ENCODE data around the gene CENPN.
A peak's percentile ranks its signal among the peaks of the same experiment; 100 is the strongest.

The CENPN gene

GRCh38 chr16:81006813-81007695, at the start of gene CENPN, which contains the start of gene CMC2:
CENPN (plus strand) TSS chr16:81007214; CDS start chr16:81011940, 4,726 bp downstream.
CMC2 (minus strand) TSS chr16:81006885; CDS start chr16:80997394, 9,491 bp downstream.
- DNase-seq, result peak; percentile 97

- DNase-seq, result no peak
Observed at GRCh38 chr16:80958284-80958683, 48.7 kb upstream of the CENPN start.

DNA sequence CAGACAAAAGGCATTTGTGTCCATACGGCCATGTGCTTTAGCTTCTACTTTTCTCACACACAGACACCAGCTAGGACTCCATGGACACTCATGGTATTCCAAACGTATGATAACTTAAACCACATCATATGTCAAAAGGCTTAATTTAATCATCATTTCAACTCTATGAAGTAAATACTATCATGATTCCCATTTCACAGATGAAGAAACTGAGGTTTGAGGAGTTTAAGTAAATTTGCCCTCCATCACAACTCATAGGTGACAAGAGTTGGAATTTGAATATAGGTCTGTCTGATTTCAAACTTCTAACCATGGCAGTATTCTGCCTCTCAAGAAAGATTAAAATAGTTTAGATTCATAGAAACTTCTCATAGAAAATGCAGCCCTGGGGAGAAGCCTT, 44.1 kb upstream of the CENPN start:
- no peak for DNase-seq

DNA sequence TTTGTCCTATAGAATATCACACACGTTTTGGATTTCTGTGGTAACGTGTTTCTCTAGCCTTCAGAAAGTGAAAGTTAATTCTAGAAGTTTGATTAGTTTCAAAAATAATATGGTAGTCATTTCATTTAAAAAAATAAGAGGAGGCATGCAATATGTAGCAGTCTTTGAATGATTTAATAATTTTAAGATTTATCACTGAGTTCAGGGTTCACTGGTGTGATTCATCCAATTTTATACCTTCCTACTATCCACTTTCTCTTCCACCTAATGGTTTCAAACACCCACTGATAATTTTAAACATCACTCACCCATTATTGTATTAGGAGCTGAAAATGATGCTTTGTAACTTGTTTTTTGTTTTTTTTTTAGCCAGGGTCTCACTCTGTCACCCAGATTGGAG, 42.7 kb upstream of the CENPN start:
- DNase-seq, result no peak

DNA sequence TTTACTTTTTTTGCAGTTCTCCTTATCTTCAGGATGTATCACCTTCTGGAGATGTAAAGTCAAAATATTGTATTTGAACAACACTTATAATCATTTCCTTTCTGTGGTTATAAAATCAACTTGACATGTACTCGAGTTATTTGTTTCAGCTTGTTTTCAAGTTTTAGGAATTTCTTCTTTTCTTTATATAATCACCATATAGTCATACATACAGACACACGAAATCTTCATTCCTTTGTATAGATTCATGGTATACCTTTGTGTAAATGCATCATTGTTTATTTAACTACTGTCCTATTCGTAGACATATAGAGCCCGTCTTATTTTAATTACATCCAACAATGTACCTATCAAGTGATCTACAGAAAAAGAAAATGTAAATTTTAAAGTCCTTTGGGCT, 40.4 kb upstream of the CENPN start:
- DNase-seq, result no peak

DNA sequence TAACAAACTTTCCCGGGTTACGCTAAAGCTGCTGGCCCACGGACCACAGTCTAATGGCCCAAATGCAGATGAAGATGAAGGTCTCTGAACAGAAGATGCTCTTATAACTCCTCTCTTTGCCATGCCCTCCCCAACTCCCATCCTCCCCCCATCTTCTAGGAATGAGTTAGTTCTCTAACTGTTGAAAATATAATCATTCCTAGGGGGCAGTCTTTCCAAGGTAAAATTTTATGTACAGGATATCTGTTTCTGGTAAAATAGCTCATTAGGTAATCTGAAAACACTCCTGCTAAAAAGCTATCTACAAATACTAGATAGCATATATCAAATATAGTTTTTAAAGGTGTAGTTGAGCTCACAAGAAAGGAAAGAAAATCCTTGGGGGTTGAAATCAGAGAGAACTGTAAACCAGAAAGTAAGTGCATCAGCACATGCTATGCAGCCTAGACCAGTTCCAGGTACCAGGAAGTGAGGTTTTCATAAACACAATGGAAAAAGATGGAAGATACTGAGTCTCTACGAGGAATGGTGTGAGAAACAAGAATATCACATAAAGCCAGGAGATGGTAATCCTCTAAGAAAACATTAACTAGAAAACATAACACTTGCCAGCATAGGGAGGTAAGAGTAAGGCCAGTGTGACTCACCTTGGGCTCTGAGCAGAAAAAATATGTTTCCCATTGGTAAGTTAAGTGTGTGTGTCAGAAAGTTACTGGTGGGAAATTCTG, 38.5 kb upstream of the CENPN start:
- DNase-seq, result no peak

DNA sequence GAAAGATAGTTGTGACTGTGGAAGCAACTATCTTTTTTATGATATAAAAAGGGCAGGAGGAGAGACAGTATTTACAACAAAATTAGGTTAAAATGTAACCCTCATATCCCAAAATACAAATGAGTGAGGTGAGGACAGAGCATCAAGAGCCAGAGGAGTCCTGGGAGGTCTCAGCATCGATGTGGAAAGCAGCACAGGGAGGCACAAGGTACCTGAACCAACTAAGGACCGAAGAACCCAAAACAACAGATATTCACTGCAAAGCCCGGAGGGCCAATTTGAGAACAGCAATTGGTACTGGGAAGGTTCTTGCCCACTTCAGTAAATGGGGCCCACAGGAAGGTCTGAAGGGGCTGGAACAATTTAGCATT, 37.9 kb upstream of the CENPN start:
- no peak for DNase-seq

DNA sequence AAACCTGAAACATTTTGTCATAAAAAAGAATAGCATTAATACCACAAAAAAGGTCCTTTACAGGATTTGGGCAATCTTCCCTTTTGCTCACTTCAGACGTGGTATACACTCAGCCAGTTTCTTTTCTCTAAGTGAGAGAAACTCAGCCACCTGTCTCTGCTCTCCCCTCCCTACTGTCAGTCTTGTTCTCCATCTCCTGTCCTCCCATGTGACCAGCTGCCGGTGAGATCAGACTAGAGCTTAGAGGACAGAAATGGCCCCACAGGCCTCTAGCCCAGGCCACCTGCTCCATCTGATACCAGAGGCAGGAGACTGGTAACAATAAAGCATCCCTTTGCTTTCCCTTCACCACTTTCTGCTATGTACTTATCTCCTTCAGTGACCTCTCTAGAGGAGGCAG, 35.2 kb upstream of the CENPN start:
- DNase-seq, result no peak

- DNase-seq, result no peak
Observed at GRCh38 chr16:80972611-80973010, 34.4 kb upstream of the CENPN start.

GRCh38 chr16:80973991-80974390, 33.0 kb upstream of the CENPN start:
- no peak for DNase-seq

- DNase-seq, result no peak
Observed at GRCh38 chr16:80974649-80975376, 32.2 kb upstream of the CENPN start.

DNA sequence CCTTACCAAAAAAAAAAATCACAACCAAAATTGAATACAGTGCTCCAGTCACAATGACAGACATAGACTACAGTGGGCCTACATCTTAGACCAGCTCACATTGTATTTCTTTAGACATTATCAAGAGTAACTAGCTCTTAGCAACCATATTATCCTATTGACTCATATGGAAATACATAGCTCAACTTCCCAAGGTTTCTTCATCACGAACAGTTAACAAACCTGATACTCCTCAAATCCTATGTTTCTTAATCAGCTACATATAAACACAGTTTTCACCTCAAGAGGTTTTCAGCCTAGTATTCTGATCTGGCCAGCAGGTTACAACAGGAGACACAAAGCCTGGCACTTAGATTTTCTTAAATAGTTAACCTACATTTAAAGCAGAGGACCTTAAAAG, 30.1 kb upstream of the CENPN start:
- no peak for DNase-seq

DNA sequence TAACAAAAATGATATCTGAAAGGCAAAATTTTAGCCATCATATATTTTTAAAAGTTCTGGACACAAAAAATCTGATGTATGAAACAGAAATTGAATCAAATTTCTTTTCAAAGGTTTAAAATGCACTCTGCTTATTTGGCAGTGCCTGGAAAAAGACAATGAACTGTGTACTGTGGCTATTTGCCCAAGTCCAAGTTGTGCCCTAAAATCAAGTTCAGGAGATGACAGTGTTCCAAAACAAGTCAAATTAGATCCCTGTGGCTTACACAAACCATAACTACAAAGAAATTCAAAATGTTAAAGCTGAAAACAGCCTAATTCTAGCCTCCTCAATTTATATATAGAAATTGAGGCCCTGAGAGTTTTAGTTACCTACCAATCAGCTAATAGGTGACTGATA, 25.9 kb upstream of the CENPN start:
- DNase-seq, result no peak

- DNase-seq, result no peak
Observed at GRCh38 chr16:80982646-80983045, 24.4 kb upstream of the CENPN start.

DNA sequence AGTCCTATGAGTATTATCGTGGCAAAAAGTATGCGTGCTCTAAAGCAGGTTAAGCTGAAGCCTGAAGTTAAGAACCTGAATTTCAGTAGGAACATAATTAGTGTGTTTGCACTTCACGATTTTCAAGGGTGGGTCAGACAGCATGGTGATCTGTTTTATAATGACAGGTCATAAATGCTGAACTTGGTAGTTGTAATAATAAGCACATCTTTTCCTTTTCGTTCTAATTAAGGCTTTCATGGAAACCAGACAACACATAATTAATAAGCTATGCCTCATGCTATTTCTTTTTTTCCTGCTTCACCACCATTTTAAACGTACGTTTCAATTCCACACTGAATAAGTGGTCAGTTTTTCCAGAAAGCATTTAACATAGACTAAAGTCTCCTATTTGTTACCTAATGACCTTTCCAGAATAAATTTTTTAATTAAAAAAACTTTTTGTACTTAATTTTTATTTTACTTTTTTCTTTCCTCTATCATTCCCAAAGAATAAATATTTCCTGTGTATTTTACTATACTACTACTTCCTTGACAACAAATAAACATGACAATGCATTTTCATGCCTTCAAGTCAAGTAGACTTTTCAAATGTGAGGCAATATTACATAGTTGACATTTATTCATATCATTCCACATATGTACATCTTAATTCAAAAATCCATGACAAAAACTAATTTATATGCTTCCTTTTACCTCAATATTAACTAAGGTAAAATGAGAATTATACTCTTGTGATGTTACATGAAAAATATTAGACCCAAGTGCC, 22.7 kb upstream of the CENPN start:
- DNase-seq, result no peak

DNA sequence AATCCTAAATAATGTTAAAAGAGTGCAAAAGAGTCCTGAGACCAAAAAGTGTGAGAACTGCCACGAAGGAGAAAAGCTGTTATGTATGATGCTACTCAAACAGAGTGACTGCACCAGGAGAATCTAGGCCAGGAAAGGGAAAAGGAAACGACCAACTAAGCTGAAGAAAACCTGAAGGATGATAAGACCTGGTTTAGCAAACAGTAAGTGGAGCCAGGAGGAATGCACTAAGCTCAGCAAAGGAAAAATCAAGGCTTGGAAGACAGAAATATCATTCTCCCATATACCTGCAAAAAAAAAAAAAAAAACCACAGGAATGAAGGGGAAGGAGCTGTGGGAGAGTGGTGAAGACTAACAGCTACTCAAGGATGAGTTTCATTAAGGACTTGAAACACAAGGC, 21.4 kb upstream of the CENPN start:
- no peak for DNase-seq

DNA sequence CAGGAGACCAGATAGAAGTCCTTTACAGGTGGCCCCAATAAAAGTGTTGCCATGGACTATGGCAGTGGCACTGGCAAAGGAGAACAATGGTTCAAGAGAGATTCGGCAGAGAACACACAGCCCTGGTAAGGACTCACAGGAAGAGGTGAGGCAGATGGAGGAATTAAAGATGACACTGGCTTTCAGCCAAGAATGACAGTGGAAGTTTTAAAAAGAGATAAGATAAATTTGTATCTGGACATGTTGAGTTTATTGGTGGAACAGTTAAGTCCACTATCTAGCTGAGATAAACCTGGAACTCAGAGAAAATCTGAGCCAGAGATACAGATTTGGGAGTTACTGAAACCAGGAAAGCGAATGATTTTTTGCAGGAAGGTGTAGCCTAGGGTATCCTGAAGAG, 20.5 kb upstream of the CENPN start:
- DNase-seq, result no peak

GRCh38 chr16:80988756-80989155, 18.3 kb upstream of the CENPN start:
- DNase-seq, result no peak

- no peak for DNase-seq
Observed at GRCh38 chr16:80989801-80990200, 17.2 kb upstream of the CENPN start.

DNA sequence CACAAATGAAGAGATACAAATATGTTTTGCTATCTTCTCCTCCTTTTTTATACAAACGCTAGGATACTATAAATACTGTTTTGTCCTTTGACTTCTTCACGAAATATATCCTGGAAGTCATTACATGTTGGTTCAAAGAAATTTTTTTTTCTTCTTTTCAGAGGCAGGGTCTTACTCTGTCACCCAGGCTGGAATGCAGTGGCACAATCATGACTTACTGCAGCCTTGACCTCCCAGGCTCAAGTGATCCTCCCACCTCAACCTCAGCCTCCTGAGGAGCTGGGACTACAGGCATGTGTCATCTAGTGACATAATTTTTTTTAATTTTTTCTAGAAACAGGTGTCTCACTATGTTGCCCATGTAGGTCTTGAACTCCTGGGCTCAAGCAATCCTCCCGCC, 16.4 kb upstream of the CENPN start:
- no peak for DNase-seq

DNA sequence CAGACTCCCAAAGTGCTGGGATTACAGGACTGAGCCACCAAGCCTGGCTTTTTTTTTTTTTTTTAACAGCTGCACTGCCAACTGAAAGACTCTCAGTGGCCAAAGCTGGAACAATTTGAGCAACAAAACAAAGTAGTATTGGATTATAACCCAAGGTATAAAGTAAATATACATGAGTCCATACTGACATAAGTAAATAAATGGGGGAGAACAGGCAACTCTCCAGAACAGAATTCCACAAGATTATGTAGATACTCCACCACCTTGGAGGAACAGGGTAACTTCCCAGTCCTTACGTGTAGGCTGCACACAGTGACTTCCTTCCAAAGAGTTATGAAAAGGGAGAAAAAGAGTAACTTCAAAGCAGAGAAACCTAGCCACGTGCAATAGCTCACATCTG, 16.0 kb upstream of the CENPN start:
- DNase-seq, result no peak

- DNase-seq, result no peak
Observed at GRCh38 chr16:80991792-80992430, 15.1 kb upstream of the CENPN start.

Data from stimulated activated CD8-positive, alpha-beta memory T cell treated with anti-CD3 and anti-CD28 coated beads, Interleukin-4, amount 100 ng/mL, for 48 hours (primary cell).